Measurements from ENCODE around the gene TMEM178B.

GRCh38 chr7:141528399-141528798, 454.5 kb downstream of the TMEM178B start:
- TF ChIP-seq EZH2 (IDR thresholded peaks at IDR 0.05) (no peak), POLR2AphosphoS5 (IDR thresholded peaks at IDR 0.05; ENCODE audit: borderline replicate concordance, low read depth, low read length) (no peak)
